NB4 (cell line): ENCODE results near the gene TRIP10.
"Not testable (repeated sequence)": the region's sequence is repeated elsewhere in the genome, so short reads cannot be mapped to it uniquely, and the experiment has no call there.

Experiments used
- DNase-seq: peaks from one replicate; pipeline ENCODE4 v3.0.0; 2010; ENCODE audit warnings: low read depth
- H3K4me3 ChIP-seq: one replicate; pipeline ENCODE4 v1.5.1; 2011; ENCODE audit warnings: mild to moderate bottlenecking, low read depth, low read length, moderate library complexity
- CTCF ChIP-seq: IDR thresholded peaks from one replicate; pipeline ENCODE4 v1.5.1; 2012; ENCODE audit warnings: low read depth, low read length
- MAX ChIP-seq: IDR thresholded peaks from 2 replicates; pipeline ENCODE4 v1.6.1; 2011; ENCODE audit warnings: low read depth, low read length
- MYC ChIP-seq: IDR thresholded peaks from 2 replicates; pipeline ENCODE4 v1.6.1; 2011; ENCODE audit warnings: low read depth, low read length
- POLR2A ChIP-seq: IDR thresholded peaks from 2 replicates; pipeline ENCODE4 v1.6.1; 2011; ENCODE audit warnings: mild to moderate bottlenecking; ENCODE audit not compliant: insufficient read length; ENCODE audit errors: extremely low read depth

TRIP10 gene

GRCh38 chr19:6794686-6795431, 55.4 kb downstream of the TRIP10 start:
- TF ChIP-seq MYC (no peak), CTCF (no peak), MAX (no peak), POLR2A (no peak)
- H3K4me3 ChIP-seq = no peak overlapping the region
- peak; percentile 41 for DNase-seq

GRCh38 chr19:6796278-6796677, 56.8 kb downstream of the TRIP10 start:
- TF ChIP-seq CTCF (no peak), MAX (no peak), MYC (no peak), POLR2A (no peak)
- H3K4me3 ChIP-seq = no peak overlapping the region
- no peak for DNase-seq

- DNase-seq = peak; percentile 41
- TF ChIP-seq CTCF = no peak
- TF ChIP-seq MAX = no peak
- TF ChIP-seq POLR2A = no peak
- no peak for TF ChIP-seq MYC
- H3K4me3 ChIP-seq = no peak overlapping the region
Observed at GRCh38 chr19:6797646-6798045, 58.2 kb downstream of the TRIP10 start.

- not testable (repeated sequence) for DNase-seq, H3K4me3 ChIP-seq
Observed at GRCh38 chr19:6800160-6800790, 60.8 kb downstream of the TRIP10 start.

- DNase-seq = no peak
- TF ChIP-seq MAX (no peak), POLR2A (no peak), CTCF (no peak), MYC (no peak)
- peak overlapping the region; percentile 59 for H3K4me3 ChIP-seq
Observed at GRCh38 chr19:6800991-6801484, 61.6 kb downstream of the TRIP10 start.
